ENCODE results near the gene MAGI3. TPM values are rescaled to one million over a fixed set of nuclear protein-coding genes. Genes with fewer than 3 reads are reported as not detected.

Gene MAGI3
- total RNA-seq (100 to 1,000 TPM in 2 of 5 donors, 10 to 100 TPM in 3; 45.5 to 225 (median 76.9) TPM), polyA plus RNA-seq (10 to 100 TPM in 1 of 3 donors, 1 to 10 TPM in 2; 3.5 to 11.6 (median 5.0) TPM)
- long read RNA-seq, donor 1, full-length matches to known transcripts: 1 of 1 reads
- long read RNA-seq, donor 1, partial matches to known transcripts: 0 of 1 reads
- long read RNA-seq, donor 1, other reads (novel, unspliced or antisense): 0 of 1 reads
- long read RNA-seq, donor 2, full-length matches to known transcripts: 2 of 2 reads
- long read RNA-seq, donor 2, partial matches to known transcripts: 0 of 2 reads
- long read RNA-seq, donor 2, other reads (novel, unspliced or antisense): 0 of 2 reads
- long read RNA-seq, donor 3, full-length matches to known transcripts: 2 of 2 reads
- long read RNA-seq, donor 3, partial matches to known transcripts: 0 of 2 reads
- long read RNA-seq, donor 3, other reads (novel, unspliced or antisense): 0 of 2 reads
- long read RNA-seq, donor 4: 0 reads
- long read RNA-seq, donor 5: 0 reads
- long read RNA-seq, donor 6: 0 reads
- long read RNA-seq, donor 7, full-length matches to known transcripts: 2 of 2 reads
- long read RNA-seq, donor 7, partial matches to known transcripts: 0 of 2 reads
- long read RNA-seq, donor 7, other reads (novel, unspliced or antisense): 0 of 2 reads
- long read RNA-seq, donor 8: 0 reads
- long read RNA-seq, donor 9: 0 reads
- long read RNA-seq, donor 10, partial matches to known transcripts: 0 of 1 reads
- long read RNA-seq, donor 10, other reads (novel, unspliced or antisense): 0 of 1 reads

- 0 to 1% (median 1%) methylated on average over 72 to 89 of the region's 89 CpGs for WGBS, 5 donors
- intact Hi-C loops (cut with DNase I; ENCODE audit: low total_unique reads): no loop called here
- H3K4me3 ChIP-seq: peak within 1 kb of the TSS; percentile 79 to 99 (median 96)
- peaks cover 0 to 55% (median 35%) of the 10 kb centered on the region in 4 donors for H3K4me1 ChIP-seq
- no peaks in the 10 kb centered on the region for H3K36me3 ChIP-seq
- no peaks in the 10 kb centered on the region for H3K9me3 ChIP-seq
- H3K27me3 ChIP-seq: peaks cover 0 to 5% (median 0%) of the 10 kb centered on the region in 3 donors
- peak within 1 kb of the TSS; percentile 89 to 96 (median 95) for H3K27ac ChIP-seq
- TF ChIP-seq EP300 (IDR thresholded peaks at IDR 0.05): no peak
- TF ChIP-seq POLR2AphosphoS5 (IDR thresholded peaks at IDR 0.05): peak; percentile 26 to 89 (median 79)
- peak in 1 of 4 donors; percentile 74 for TF ChIP-seq POLR2A (IDR thresholded peaks at IDR 0.05)
- peak; percentile 98 to 99 for DNase-seq
These were observed at the start of gene MAGI3 for GRCh38 chr1:113389953-113390834. TSS of gene MAGI3 (plus strand) at chr1:113390515. CDS start at chr1:113391034, 519 bp downstream.

GRCh38 chr1:113353580-113353979, 36.7 kb upstream of the MAGI3 start:
- no peak for DNase-seq
- Histone ChIP-seq H3K27me3 (no peaks in the 10 kb centered on the region), H3K9me3 (no peaks in the 10 kb centered on the region), H3K36me3 (no peaks in the 10 kb centered on the region), H3K4me1 (no peaks in the 10 kb centered on the region), H3K4me3 (no peak overlapping the region), H3K27ac (no peak overlapping the region)
- TF ChIP-seq EP300 (IDR thresholded peaks at IDR 0.05) (no peak), POLR2AphosphoS5 (IDR thresholded peaks at IDR 0.05) (no peak), CTCF (IDR thresholded peaks at IDR 0.05) (no peak), POLR2A (IDR thresholded peaks at IDR 0.05) (no peak)
- intact Hi-C loops (cut with DNase I; ENCODE audit: low total_unique reads): no loop called here
- 40 to 83% (median 67%) methylated on average over 2 of the region's 2 CpGs for WGBS, 5 donors

GRCh38 chr1:113363935-113364334, 26.4 kb upstream of the MAGI3 start:
- WGBS, 5 donors: 60 to 82% (median 72%) methylated on average over 3 of the region's 3 CpGs
- Histone ChIP-seq H3K9me3 (no peaks in the 10 kb centered on the region), H3K4me1 (no peaks in the 10 kb centered on the region), H3K36me3 (no peaks in the 10 kb centered on the region), H3K27ac (no peak overlapping the region), H3K27me3 (no peaks in the 10 kb centered on the region), H3K4me3 (no peak overlapping the region)
- no peak for DNase-seq
- TF ChIP-seq POLR2A (IDR thresholded peaks at IDR 0.05) (no peak), POLR2AphosphoS5 (IDR thresholded peaks at IDR 0.05) (no peak), EP300 (IDR thresholded peaks at IDR 0.05) (no peak), CTCF (IDR thresholded peaks at IDR 0.05) (no peak)
- intact Hi-C loops (cut with DNase I; ENCODE audit: low total_unique reads): no loop called here

DNA sequence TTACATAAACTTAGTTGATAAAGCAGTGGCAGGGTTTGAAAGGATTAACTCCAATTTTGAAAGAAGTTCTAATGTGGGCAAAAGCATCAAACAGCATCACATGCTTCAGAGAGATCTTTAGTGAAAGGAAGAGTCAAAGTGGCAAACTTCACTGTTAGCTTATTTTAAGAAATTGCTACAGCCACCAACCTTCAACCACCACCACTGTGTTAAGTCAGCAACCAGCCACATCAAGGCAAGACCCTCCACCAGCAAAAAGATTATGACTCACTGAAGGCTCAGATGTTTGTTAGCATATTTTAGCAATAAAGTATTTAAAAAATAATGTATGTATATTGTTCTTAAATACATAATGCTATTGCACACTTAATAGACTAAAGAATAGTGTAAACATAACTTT, 21.3 kb upstream of the MAGI3 start:
- no peak for DNase-seq
- intact Hi-C loops (cut with DNase I; ENCODE audit: low total_unique reads): no loop called here
- no peak overlapping the region for H3K27ac ChIP-seq

More for the DNA sequence above, 21.3 kb upstream of the MAGI3 start:
- Histone ChIP-seq H3K27me3 (no peaks in the 10 kb centered on the region), H3K36me3 (no peaks in the 10 kb centered on the region), H3K4me1 (no peaks in the 10 kb centered on the region), H3K9me3 (no peaks in the 10 kb centered on the region), H3K4me3 (no peak overlapping the region)
- TF ChIP-seq EP300 (IDR thresholded peaks at IDR 0.05): no peak
- no peak for TF ChIP-seq POLR2A (IDR thresholded peaks at IDR 0.05)
- TF ChIP-seq POLR2AphosphoS5 (IDR thresholded peaks at IDR 0.05): no peak
- TF ChIP-seq CTCF (IDR thresholded peaks at IDR 0.05): no peak

All from stomach (tissue), 19 donors.